HepG2 (cell line): ENCODE data around the gene PIP4K2B. TPM values are rescaled to one million over a fixed set of nuclear protein-coding genes. Genes with fewer than 3 reads are reported as not detected.

ENCODE experiments used
- KDM5A ChIP-seq: fragments of 200-600 bp; sonication (generic); IDR thresholded peaks from 2 replicates; pipeline ENCODE4 v1.7.0; 2018; ENCODE audit warnings: antibody characterized with exemption, mild to moderate bottlenecking, low read length, borderline replicate concordance
- POGZ ChIP-seq: sonication (generic); formaldehyde crosslinking; IDR thresholded peaks from 2 replicates; pipeline ENCODE4 v1.4.0; 2020; ENCODE audit warnings: mild to moderate bottlenecking, missing genetic modification reagents
- SALL1 ChIP-seq: sonication (generic); formaldehyde crosslinking; IDR thresholded peaks from 2 replicates; pipeline ENCODE4 v1.8.0; 2022; ENCODE audit warnings: mild to moderate bottlenecking, missing genetic modification reagents
- ZNF138 ChIP-seq: sonication (generic); formaldehyde crosslinking; IDR thresholded peaks from 2 replicates; pipeline ENCODE4 v1.5.0; 2020; ENCODE audit warnings: mild to moderate bottlenecking, low read depth, missing genetic modification reagents
- polyA plus RNA-seq, 8 experiments: library from polyadenylated mRNA; depleted of rRNA in 3 of 8; stranded (reverse) in 7 of 8; unstranded in 1 of 8; fragments of >200 nt; fragmentation: Illumina TruSeq in 4 of 8; extraction: Trizol in 4 of 8; gene quantifications; 2 replicates each; pipeline versions ENCODE4 v1.2.1 to v1.2.3, GENCODE V29; 2011 to 2016; ENCODE audit warnings: low read depth in 4 of 8, missing spikeins in 1 of 8, mixed read lengths in 1 of 8; ENCODE audit not compliant: insufficient read depth in 1 of 8
- total RNA-seq, 5 experiments: library from RNA; depleted of rRNA; stranded (reverse); fragments of >200 nt; fragmentation: Illumina TruSeq; extraction: Trizol; gene quantifications; 2 replicates each; pipeline ENCODE4 v1.2.3, GENCODE V29; 2016; ENCODE audit warnings: low read depth in 1 of 5
- TF ChIP-seq, protein P1 (sequence below): sonication (generic); formaldehyde crosslinking; IDR thresholded peaks from 2 replicates; pipeline ENCODE4 v1.4.0; 2020; ENCODE audit warnings: missing genetic modification reagents, mild to moderate bottlenecking, borderline replicate concordance
- TF ChIP-seq, protein P2 (sequence below): sonication (generic); formaldehyde crosslinking; IDR thresholded peaks from 2 replicates; pipeline ENCODE4 v1.9.0; 2022; ENCODE audit warnings: missing genetic modification reagents, mild to moderate bottlenecking, borderline replicate concordance

The PIP4K2B gene
- total and polyA plus RNA-seq, 2 of the 13 experiments (the other 11 are each of a cell fraction or from before 2014, with no cell fraction given): 20.4 to 54.0 TPM

DNA sequence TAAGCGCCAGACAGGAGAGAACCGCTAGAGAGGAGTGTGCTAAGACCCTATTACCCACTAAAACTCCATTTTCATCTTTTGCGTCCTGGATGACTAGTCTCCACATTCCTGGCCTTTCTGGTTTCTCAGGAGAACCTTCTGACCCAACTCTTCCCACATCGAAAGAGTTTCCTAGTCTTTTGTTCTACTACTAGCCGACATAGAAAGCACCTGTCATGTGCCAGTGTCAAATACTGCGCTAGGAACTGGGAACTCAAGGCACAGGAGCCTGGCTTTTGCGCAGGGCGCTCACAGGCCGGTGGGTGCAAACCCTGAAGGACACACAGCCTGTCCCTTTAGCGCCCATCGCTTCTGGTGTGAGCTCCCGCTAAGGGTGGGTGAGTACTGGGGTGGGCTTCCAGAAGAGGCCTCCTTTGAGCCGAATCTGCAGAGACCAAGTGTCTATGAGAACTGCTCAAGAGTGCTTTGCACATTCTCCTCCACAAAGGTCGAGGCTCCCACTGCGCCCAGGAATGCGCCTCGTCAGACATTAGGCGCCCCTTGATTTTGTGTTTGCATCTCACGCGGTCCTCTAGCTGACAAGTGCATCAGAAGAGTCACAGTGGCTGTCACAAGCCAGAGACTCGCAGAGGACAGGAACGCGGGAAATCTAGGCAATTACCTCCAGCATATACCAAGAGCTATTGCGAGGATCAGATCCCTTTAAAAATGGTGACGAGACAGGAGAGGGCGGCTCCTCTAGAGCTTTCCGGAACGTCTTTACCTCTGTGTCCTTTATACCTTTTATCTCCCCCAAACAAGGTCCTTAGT, 48.8 kb downstream of the PIP4K2B start (continued):
- TF ChIP-seq, protein P1, sequence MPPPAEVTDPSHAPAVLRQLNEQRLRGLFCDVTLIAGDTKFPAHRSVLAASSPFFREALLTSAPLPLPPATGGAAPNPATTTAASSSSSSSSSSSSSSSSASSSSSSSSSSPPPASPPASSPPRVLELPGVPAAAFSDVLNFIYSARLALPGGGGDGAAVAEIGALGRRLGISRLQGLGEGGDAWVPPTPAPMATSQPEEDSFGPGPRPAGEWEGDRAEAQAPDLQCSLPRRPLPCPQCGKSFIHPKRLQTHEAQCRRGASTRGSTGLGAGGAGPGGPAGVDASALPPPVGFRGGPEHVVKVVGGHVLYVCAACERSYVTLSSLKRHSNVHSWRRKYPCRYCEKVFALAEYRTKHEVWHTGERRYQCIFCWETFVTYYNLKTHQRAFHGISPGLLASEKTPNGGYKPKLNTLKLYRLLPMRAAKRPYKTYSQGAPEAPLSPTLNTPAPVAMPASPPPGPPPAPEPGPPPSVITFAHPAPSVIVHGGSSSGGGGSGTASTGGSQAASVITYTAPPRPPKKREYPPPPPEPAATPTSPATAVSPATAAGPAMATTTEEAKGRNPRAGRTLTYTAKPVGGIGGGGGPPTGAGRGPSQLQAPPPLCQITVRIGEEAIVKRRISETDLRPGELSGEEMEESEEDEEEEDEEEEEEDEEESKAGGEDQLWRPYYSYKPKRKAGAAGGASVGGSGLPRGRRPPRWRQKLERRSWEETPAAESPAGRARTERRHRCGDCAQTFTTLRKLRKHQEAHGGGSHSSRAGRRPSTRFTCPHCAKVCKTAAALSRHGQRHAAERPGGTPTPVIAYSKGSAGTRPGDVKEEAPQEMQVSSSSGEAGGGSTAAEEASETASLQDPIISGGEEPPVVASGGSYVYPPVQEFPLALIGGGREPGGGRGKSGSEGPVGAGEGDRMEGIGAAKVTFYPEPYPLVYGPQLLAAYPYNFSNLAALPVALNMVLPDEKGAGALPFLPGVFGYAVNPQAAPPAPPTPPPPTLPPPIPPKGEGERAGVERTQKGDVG (CRISPR knock-in tag): no peak
- TF ChIP-seq KDM5A (0 out of 2 replicates have a peak, but pooled peaks have one; percentile 1), ZNF138 (CRISPR knock-in tag) (peak; percentile 50; the same call in 1 of the 2 replicates), SALL1 (peak; percentile 50; the same call in 1 of the 2 replicates), POGZ (CRISPR knock-in tag) (no peak)
- TF ChIP-seq, protein P2, sequence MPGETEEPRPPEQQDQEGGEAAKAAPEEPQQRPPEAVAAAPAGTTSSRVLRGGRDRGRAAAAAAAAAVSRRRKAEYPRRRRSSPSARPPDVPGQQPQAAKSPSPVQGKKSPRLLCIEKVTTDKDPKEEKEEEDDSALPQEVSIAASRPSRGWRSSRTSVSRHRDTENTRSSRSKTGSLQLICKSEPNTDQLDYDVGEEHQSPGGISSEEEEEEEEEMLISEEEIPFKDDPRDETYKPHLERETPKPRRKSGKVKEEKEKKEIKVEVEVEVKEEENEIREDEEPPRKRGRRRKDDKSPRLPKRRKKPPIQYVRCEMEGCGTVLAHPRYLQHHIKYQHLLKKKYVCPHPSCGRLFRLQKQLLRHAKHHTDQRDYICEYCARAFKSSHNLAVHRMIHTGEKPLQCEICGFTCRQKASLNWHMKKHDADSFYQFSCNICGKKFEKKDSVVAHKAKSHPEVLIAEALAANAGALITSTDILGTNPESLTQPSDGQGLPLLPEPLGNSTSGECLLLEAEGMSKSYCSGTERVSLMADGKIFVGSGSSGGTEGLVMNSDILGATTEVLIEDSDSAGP (CRISPR knock-in tag): peak; percentile 89
